Heart left ventricle (tissue), 16 donors: ENCODE measurements around the gene PDE9A. TPM values are rescaled to one million over a fixed set of nuclear protein-coding genes. Genes with fewer than 3 reads are reported as not detected.
A peak's percentile ranks its signal among the peaks of the same experiment; 100 is the strongest.

Source experiments
- ATAC-seq, 4 donors: fragments of 200-7000 bp; cut with Tn5 transposase; one replicate each; pipeline ENCODE4 v1.9.1; 2020 to 2022; ENCODE audit warnings: moderate library complexity in 4 of 4, mild to moderate bottlenecking in 3 of 4, moderate number of reproducible peaks in 1 of 4
- DNase-seq, 5 donors: peaks; one replicate each; pipeline ENCODE4 v3.0.0-alpha.2; 2020
- H3K27ac ChIP-seq, 12 donors: fragments of 200-600 bp; sonication (generic) in 4 of 12; one replicate each; pipeline versions ENCODE4 v1.5.0 to v1.8.0; 2016 to 2022; ENCODE audit warnings: mild to moderate bottlenecking in 2 of 12
- H3K27me3 ChIP-seq, 9 donors: fragments of 200-600 bp; sonication (generic) in 2 of 9; one replicate each; pipeline versions ENCODE4 v1.5.1 to v1.8.0; 2016 to 2022; ENCODE audit warnings: mild to moderate bottlenecking in 3 of 9
- H3K36me3 ChIP-seq, 9 donors: fragments of 200-600 bp; sonication (generic) in 2 of 9; one replicate each; pipeline versions ENCODE4 v1.5.0 to v1.8.0; 2018 to 2022; ENCODE audit warnings: mild to moderate bottlenecking in 2 of 9
- H3K4me1 ChIP-seq, 12 donors: fragments of 200-600 bp; sonication (generic) in 4 of 12; one replicate each; pipeline versions ENCODE4 v1.5.0 to v1.8.0; 2016 to 2022; ENCODE audit warnings: mild to moderate bottlenecking in 3 of 12
- H3K4me3 ChIP-seq, 12 donors: fragments of 200-600 bp; sonication (generic) in 4 of 12; one replicate each; pipeline versions ENCODE4 v1.5.0 to v1.8.0; 2017 to 2022; ENCODE audit warnings: mild to moderate bottlenecking in 9 of 12, moderate library complexity in 4 of 12
- H3K9me3 ChIP-seq, 12 donors: fragments of 200-600 bp; sonication (generic) in 4 of 12; one replicate each; pipeline versions ENCODE4 v1.5.0 to v1.8.0; 2016 to 2022; ENCODE audit warnings: mild to moderate bottlenecking in 1 of 12
- POLR2A ChIP-seq, 2 donors: fragments of 450-650 bp; IDR thresholded peaks; one replicate each; pipeline ENCODE4 v1.6.1; 2017; ENCODE audit warnings: antibody characterized with exemption in 2 of 2, mild to moderate bottlenecking in 2 of 2, moderate library complexity in 2 of 2
- WGBS, 4 donors: extraction: QIAGEN DNeasy Blood & Tissue Kit in 2 of 4; methylation state at CpG; one replicate each; pipeline versions ENCODE4 v1.1.5 to v1.1.7; 2013 to 2018; 5-methylcytosine and 5-hydroxymethylcytosine counted together
- intact Hi-C, 10 donors: fragments of 100-400 bp; cut with DNase I; formaldehyde crosslinking; loops; one replicate each; pipeline versions ENCODE4 v1.11.1 to v1.14.2; 2022
- polyA plus RNA-seq, 2 donors: library from polyadenylated mRNA; stranded (reverse); fragments of 200-250 nt; gene quantifications; one replicate each; pipeline ENCODE4 v1.2.3, GENCODE V29; 2013
- total RNA-seq, 9 donors: library from RNA; depleted of rRNA in 2 of 9; stranded (reverse); fragments of >200 nt in 2 of 9; fragmentation: NEBNext Ultra II Directional in 3 of 9; extraction: Animal tissue kit (Norgen Biotek cat#: 25700) in 3 of 9; gene quantifications; one replicate each; pipeline versions ENCODE4 v1.1.0 to v1.2.4, GENCODE V29; 2016 to 2023
- TF ChIP-seq, protein P1 (sequence below), 12 donors: fragments of 200-600 bp; sonication (generic) in 4 of 12; IDR thresholded peaks; one replicate each; pipeline versions ENCODE4 v1.5.0 to v1.8.0; 2018 to 2022; ENCODE audit warnings: antibody characterized with exemption in 12 of 12, mild to moderate bottlenecking in 5 of 12
- donor health status: ischemic (EF 13 %, LVEDD 7.1; RV severe dilation, severe dysfunction).
- donor health status: healthy with polysubstance abuse.
- donor health status: DM: no; HTN: yes; CAD: no.
- donor health status: DM: no; HTN: no; CAD: no.
- donor health status: ischemic (EF 25% LVEDD 6.9; RV normal size, moderate dysfunction).
- donor health status: ischemic (EF 25% LVEDD 5.7; RV mildly dilated, moderate dysfunction).
- donor health status: healthy.
- donor health status: DM: yes; HTN: yes; CAD: no.
- donor health status: ischemic (EF 35%, LVEDD 5.7; RV mildly dilated, moderate dysfunction).
- donor health status: nonischemic (EF 11% LVEDD 7.7; RV severe dilation, severe dysfunction).
- donor health status: DM: yes; HTN: yes; CAD: no.
- donor health status: PGD.
- donor health status: ischemic (EF 29% LVEDD 5.4; RV normal size, mild dysfunction).
- donor health status: nonischemic (EF 23%, LVEDD 6.1; RV moderate dilation, normal function).

Gene PDE9A
- total and polyA plus RNA-seq, 11 donors = 1.5 to 4.0 (median 3.1) TPM

DNA sequence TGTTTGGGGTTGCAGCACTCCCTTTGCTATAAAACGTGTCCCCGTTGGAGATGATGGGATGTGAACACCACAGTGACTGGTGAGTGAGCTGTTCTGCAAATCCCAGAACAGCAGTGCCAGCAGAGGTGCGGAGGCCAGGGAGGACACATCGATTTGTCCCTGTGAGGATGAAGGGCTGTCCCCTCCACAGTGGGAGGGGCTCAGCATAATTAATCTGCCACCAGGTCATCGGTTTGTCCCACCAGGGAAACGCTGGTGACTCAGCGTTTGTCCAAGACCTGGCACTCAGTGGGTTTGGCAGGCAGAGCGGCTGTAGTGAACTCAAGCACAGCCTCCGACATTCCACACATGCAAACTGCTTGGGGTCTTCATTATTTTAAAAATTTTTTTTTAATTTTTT, 22.8 kb upstream of the PDE9A start:
- Histone ChIP-seq H3K36me3 (no peaks in the 10 kb centered on the region), H3K27ac (no peak overlapping the region), H3K27me3 (peaks cover 0 to 17% (median 0%) of the 10 kb centered on the region in 9 donors), H3K4me1 (peaks cover 0 to 10% (median 0%) of the 10 kb centered on the region in 12 donors), H3K9me3 (no peaks in the 10 kb centered on the region), H3K4me3 (no peak overlapping the region)
- intact Hi-C loops = no loop called here
- ATAC-seq (peak in 1 of 4 donors; percentile 30), DNase-seq (no peak)
- TF ChIP-seq, protein P1, sequence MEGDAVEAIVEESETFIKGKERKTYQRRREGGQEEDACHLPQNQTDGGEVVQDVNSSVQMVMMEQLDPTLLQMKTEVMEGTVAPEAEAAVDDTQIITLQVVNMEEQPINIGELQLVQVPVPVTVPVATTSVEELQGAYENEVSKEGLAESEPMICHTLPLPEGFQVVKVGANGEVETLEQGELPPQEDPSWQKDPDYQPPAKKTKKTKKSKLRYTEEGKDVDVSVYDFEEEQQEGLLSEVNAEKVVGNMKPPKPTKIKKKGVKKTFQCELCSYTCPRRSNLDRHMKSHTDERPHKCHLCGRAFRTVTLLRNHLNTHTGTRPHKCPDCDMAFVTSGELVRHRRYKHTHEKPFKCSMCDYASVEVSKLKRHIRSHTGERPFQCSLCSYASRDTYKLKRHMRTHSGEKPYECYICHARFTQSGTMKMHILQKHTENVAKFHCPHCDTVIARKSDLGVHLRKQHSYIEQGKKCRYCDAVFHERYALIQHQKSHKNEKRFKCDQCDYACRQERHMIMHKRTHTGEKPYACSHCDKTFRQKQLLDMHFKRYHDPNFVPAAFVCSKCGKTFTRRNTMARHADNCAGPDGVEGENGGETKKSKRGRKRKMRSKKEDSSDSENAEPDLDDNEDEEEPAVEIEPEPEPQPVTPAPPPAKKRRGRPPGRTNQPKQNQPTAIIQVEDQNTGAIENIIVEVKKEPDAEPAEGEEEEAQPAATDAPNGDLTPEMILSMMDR (IDR thresholded peaks at IDR 0.05) = no peak
- no peak for TF ChIP-seq POLR2A (IDR thresholded peaks at IDR 0.05)
- 54 to 62% (median 58%) methylated on average over 7 to 9 of the region's 9 CpGs for WGBS, 4 donors

DNA sequence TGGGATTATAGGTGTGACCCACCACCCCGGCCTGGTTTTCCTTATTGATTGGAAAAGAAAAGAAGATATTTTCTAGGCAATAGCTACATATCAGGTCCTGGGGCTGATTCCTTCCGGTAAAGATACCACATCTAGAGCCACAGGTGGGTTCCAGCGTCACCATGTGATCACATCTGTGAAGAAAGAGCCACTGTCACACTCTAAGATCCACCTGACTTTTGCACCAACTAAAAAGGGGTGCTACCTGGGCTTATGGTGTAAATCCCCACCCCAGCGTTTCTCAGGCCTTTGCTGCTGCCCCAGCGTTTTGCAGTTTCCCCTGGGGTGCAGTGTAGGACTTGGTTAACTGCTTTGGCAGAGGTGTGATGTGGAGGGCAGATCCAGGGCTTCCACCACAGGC, 22.3 kb upstream of the PDE9A start:
- 70 to 81% (median 80%) methylated on average over 5 of the region's 5 CpGs for WGBS, 4 donors
- DNase-seq = peak in 1 of 5 donors; percentile 1

DNA sequence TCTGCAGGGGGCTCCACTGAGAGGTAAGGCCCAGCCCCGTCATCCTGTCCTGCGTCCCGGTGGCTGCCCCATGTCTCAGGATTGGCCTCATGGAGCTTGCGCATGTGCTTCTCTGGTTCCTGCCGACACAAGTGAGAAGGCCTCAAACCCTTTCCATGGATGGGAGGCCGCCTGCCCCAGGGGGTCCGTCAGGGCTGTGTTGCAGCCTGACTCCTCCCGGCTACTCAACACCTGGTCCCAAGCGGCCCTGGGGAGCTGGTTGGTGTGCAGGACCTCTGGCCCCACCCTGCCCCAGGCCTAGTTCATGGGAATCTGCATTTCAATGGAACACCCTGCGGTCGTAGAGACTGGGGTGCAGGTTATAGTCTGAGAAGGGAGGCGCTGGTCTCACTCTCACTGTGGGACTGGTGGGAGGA, 21.1 kb upstream of the PDE9A start:
- no peaks in the 10 kb centered on the region for H3K36me3 ChIP-seq
- intact Hi-C loops = no loop called here
- no peak for TF ChIP-seq POLR2A (IDR thresholded peaks at IDR 0.05)
- TF ChIP-seq, protein P1 (IDR thresholded peaks at IDR 0.05) = no peak
- WGBS, 4 donors = 91 to 94% (median 92%) methylated on average over 8 to 12 of the region's 12 CpGs
- H3K27me3 ChIP-seq = peaks cover 0 to 16% (median 0%) of the 10 kb centered on the region in 9 donors
- H3K4me3 ChIP-seq = no peak overlapping the region
- H3K9me3 ChIP-seq = no peaks in the 10 kb centered on the region
- DNase-seq (peak in 1 of 5 donors; percentile 18), ATAC-seq (no peak)
- no peak overlapping the region for H3K27ac ChIP-seq
- H3K4me1 ChIP-seq = peaks cover 0 to 9% (median 0%) of the 10 kb centered on the region in 12 donors

More for the DNA sequence above, 22.3 kb upstream of the PDE9A start:
- Histone ChIP-seq H3K4me1 (peaks cover 0 to 10% (median 0%) of the 10 kb centered on the region in 12 donors), H3K36me3 (no peaks in the 10 kb centered on the region), H3K4me3 (no peak overlapping the region), H3K9me3 (no peaks in the 10 kb centered on the region), H3K27ac (no peak overlapping the region), H3K27me3 (peaks cover 0 to 15% (median 0%) of the 10 kb centered on the region in 9 donors)
- intact Hi-C loops = no loop called here
- no peak for ATAC-seq
- TF ChIP-seq, protein P1 (IDR thresholded peaks at IDR 0.05) = no peak
- no peak for TF ChIP-seq POLR2A (IDR thresholded peaks at IDR 0.05)

DNA sequence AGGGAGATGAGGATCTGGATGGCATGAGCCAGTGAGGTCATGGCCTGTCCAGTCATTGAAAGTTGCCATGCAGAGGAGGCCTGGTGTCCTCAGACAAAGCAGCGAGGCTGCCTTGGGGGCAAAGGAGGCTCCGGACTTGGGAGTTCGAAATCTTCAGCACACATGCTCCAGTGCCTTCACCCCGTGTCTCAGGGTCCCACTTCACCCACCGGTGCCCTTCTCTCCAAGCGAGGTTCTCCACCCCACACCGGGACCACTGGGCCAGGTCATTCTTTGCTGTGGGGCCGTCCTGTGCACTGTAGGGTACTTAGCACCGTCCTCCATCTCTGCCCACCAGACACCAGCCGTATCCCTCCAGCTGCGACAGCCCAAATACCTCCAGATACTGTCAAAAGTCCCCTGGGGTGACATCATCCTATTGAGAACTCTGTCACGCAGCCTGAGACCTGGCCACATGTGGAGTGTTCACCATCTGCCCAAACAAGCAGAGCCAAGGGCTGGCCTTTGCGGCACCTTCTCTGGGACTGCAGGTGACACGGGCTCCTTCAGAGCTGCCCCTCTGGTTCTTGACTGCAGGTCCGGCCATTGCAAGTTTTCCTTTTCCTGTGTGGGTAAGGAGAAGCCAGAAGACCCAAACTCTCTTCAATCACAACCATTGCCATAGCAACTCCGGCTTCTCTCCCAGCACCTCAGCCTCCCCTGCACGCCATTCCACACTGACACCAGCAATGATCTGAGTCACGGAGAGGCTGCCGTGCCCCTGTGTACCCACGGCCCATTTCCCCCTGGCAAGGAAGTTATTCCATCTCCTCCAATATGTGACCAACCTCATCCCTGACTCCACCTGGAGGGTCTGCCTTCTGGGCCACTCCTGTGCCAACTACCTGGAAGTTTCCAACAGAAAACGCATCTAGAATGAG, 20.4 kb upstream of the PDE9A start:
- Histone ChIP-seq H3K27me3 (peaks cover 0 to 22% (median 0%) of the 10 kb centered on the region in 9 donors), H3K4me1 (peaks cover 0 to 3% (median 0%) of the 10 kb centered on the region in 12 donors), H3K4me3 (no peak overlapping the region), H3K9me3 (no peaks in the 10 kb centered on the region), H3K36me3 (no peaks in the 10 kb centered on the region), H3K27ac (no peak overlapping the region)
- TF ChIP-seq, protein P1 (IDR thresholded peaks at IDR 0.05) = no peak
- no peak for TF ChIP-seq POLR2A (IDR thresholded peaks at IDR 0.05)
- no peak for ATAC-seq
- 88 to 92% (median 90%) methylated on average over 21 of the region's 21 CpGs for WGBS, 4 donors
- DNase-seq = peak in 1 of 5 donors; percentile 5
- intact Hi-C loops = no loop called here
